Measurements from ENCODE around the gene KRTAP10-4.
"Not testable (repeated sequence)": the region's sequence is repeated elsewhere in the genome, so short reads cannot be mapped to it uniquely, and the experiment has no call there.

KRTAP10-4 gene

GRCh38 chr21:44579056-44579832, 5.7 kb downstream of the KRTAP10-4 start:
- TF ChIP-seq, protein P1, sequence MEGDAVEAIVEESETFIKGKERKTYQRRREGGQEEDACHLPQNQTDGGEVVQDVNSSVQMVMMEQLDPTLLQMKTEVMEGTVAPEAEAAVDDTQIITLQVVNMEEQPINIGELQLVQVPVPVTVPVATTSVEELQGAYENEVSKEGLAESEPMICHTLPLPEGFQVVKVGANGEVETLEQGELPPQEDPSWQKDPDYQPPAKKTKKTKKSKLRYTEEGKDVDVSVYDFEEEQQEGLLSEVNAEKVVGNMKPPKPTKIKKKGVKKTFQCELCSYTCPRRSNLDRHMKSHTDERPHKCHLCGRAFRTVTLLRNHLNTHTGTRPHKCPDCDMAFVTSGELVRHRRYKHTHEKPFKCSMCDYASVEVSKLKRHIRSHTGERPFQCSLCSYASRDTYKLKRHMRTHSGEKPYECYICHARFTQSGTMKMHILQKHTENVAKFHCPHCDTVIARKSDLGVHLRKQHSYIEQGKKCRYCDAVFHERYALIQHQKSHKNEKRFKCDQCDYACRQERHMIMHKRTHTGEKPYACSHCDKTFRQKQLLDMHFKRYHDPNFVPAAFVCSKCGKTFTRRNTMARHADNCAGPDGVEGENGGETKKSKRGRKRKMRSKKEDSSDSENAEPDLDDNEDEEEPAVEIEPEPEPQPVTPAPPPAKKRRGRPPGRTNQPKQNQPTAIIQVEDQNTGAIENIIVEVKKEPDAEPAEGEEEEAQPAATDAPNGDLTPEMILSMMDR (conservative IDR thresholded peaks at IDR 0.05; ENCODE audit: low read length): no peak
- no peak overlapping the region for H3K4me3 ChIP-seq (ENCODE audit: low read length)
- no peak for DNase-seq (ENCODE audit: low read depth)

GRCh38 chr21:44579833-44580144, 6.3 kb downstream of the KRTAP10-4 start:
- no peak overlapping the region for H3K4me3 ChIP-seq (ENCODE audit: low read length)
- TF ChIP-seq, protein P1 (conservative IDR thresholded peaks at IDR 0.05; ENCODE audit: low read length): no peak
- DNase-seq (ENCODE audit: low read depth): no peak

DNA sequence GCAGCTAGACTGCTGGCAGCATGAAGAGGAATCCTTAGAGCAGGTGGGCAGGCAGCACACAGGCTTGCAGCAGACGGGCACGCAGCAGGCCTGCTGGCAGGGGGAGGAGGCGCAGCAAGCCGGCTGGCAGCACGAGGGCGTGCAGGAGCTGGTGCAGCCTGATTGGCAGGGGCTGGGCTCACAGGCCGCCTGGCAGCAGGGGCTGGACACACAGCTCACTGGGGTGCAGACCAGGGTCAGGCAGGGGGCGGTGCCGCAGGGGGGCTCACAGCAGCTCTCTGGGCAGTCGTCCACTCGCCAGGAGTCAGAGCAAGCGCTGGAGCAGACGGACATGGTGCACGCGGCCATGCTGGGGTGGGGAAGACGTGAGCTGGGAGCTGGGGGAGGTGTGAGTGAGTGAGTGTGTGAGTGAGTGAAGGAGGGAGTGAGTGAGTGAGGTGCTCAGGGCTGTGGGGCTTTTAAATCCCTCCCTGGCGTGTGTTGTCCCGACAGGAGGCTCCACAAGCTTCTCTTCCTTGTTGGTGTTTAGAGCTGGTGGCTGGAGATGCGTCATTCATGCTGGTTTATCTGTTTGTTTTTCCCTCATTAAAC, 6.8 kb downstream of the KRTAP10-4 start, which contains the start of gene KRTAP10-5:
Gene KRTAP10-5 (minus strand): TSS at position 374 of the 591 bp plus-strand sequence. CDS start 26 bp downstream, at position 348.
- H3K4me3 ChIP-seq (ENCODE audit: low read length); DNase-seq (ENCODE audit: low read depth): not testable (repeated sequence)

DNA sequence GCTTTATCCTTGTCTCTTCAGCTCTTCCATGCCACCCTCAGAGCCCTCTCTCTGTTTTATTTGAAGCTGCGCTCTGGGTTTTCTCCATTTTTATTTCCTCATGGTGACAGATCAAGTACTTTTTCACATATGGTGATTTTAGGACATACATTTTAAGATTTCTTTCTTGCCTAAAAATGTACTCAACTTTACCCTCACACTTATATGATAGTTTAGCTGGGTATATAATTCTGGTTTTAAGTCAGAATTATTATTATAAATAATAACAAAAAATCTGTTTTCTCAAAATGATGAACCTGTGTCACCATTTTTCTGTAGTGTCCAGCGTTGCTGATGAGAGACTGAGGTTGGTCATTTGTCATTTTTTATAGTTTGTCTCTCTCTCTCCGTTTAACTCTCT, 7.6 kb downstream of the KRTAP10-4 start:
- TF ChIP-seq, protein P1 (conservative IDR thresholded peaks at IDR 0.05; ENCODE audit: low read length): no peak
- no peak overlapping the region for H3K4me3 ChIP-seq (ENCODE audit: low read length)
- no peak for DNase-seq (ENCODE audit: low read depth)

GRCh38 chr21:44582055-44582454, 8.5 kb downstream of the KRTAP10-4 start:
- TF ChIP-seq, protein P1 (conservative IDR thresholded peaks at IDR 0.05; ENCODE audit: low read length): no peak
- H3K4me3 ChIP-seq (ENCODE audit: low read length): no peak overlapping the region
- DNase-seq (ENCODE audit: low read depth): no peak

GRCh38 chr21:44583089-44583799, 9.7 kb downstream of the KRTAP10-4 start:
- DNase-seq (ENCODE audit: low read depth): no peak
- H3K4me3 ChIP-seq (ENCODE audit: low read length): no peak overlapping the region
- TF ChIP-seq, protein P1 (conservative IDR thresholded peaks at IDR 0.05; ENCODE audit: low read length): no peak

DNA sequence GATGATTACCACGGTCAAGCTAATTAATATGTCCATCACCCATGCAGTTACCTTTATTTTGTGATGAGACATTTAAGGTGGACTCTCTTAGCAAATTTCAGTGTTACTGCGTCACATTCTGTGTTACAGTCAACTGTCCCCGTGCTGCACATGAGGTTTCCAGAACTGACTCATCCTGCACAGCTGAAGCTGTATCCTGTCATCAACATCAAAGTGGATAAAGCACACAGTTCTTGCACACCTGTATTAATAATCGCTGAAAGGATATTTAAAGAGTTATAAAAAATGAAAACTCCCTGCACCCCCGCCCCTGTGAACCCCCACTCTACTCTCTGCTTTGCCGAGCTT, 10.2 kb downstream of the KRTAP10-4 start:
- TF ChIP-seq, protein P1 (conservative IDR thresholded peaks at IDR 0.05; ENCODE audit: low read length): no peak
- no peak overlapping the region for H3K4me3 ChIP-seq (ENCODE audit: low read length)

More for the DNA sequence above, 10.2 kb downstream of the KRTAP10-4 start:
- no peak for DNase-seq (ENCODE audit: low read depth)

Data from AG10803 (cell line).